ENCODE data around the gene WWP2. TPM values are rescaled to one million over a fixed set of nuclear protein-coding genes. Genes with fewer than 3 reads are reported as not detected.

The WWP2 gene
- total RNA-seq, 1 donor from 2014 or later = 38.8 TPM

- Mint-ChIP-seq H3K27me3 (no peaks in the 10 kb centered on the region), H3K9me3 (no peaks in the 10 kb centered on the region), H3K27ac (no peak overlapping the region), H3K4me1 (ENCODE audit: unreplicated experiment) (peaks cover 20% of the 10 kb centered on the region), H3K4me3 (no peak overlapping the region), H3K36me3 (peaks cover 17% of the 10 kb centered on the region)
- no peak for DNase-seq (ENCODE audit: extremely low spot score, unreplicated experiment)
- no peak for TF ChIP-seq CTCF (conservative IDR thresholded peaks at IDR 0.05)
These were observed 77.1 kb downstream of the WWP2 start for GRCh38 chr16:69839240-69839688.

- DNase-seq (ENCODE audit: extremely low spot score, unreplicated experiment) = no peak
- Mint-ChIP-seq H3K9me3 (no peaks in the 10 kb centered on the region), H3K27ac (no peak overlapping the region), H3K4me3 (no peak overlapping the region), H3K27me3 (no peaks in the 10 kb centered on the region), H3K4me1 (ENCODE audit: unreplicated experiment) (peaks cover 20% of the 10 kb centered on the region), H3K36me3 (peaks cover 17% of the 10 kb centered on the region)
- TF ChIP-seq CTCF (conservative IDR thresholded peaks at IDR 0.05) = no peak
These were observed 77.8 kb downstream of the WWP2 start for GRCh38 chr16:69839798-69840409.

- no peak for TF ChIP-seq CTCF (conservative IDR thresholded peaks at IDR 0.05)
- Mint-ChIP-seq H3K4me3 (no peak overlapping the region), H3K27ac (no peak overlapping the region), H3K36me3 (peaks cover 17% of the 10 kb centered on the region), H3K27me3 (no peaks in the 10 kb centered on the region), H3K9me3 (no peaks in the 10 kb centered on the region), H3K4me1 (ENCODE audit: unreplicated experiment) (peaks cover 20% of the 10 kb centered on the region)
- no peak for DNase-seq (ENCODE audit: extremely low spot score, unreplicated experiment)
These were observed 78.8 kb downstream of the WWP2 start for GRCh38 chr16:69840975-69841374.

- peaks cover 12% of the 10 kb centered on the region for H3K36me3 Mint-ChIP-seq
- no peak for TF ChIP-seq CTCF (conservative IDR thresholded peaks at IDR 0.05)
- DNase-seq (ENCODE audit: extremely low spot score, unreplicated experiment) = no peak
These were observed 82.3 kb downstream of the WWP2 start for GRCh38 chr16:69844441-69844840.

GRCh38 chr16:69845181-69845580 lies 83.0 kb downstream of the WWP2 start:
- H3K4me1 Mint-ChIP-seq (ENCODE audit: unreplicated experiment) = peaks cover 15% of the 10 kb centered on the region
- H3K27ac Mint-ChIP-seq = no peak overlapping the region
- no peak for DNase-seq (ENCODE audit: extremely low spot score, unreplicated experiment)
- no peaks in the 10 kb centered on the region for H3K27me3 Mint-ChIP-seq
- no peak overlapping the region for H3K4me3 Mint-ChIP-seq
- peaks cover 12% of the 10 kb centered on the region for H3K36me3 Mint-ChIP-seq
- H3K9me3 Mint-ChIP-seq = no peaks in the 10 kb centered on the region
- no peak for TF ChIP-seq CTCF (conservative IDR thresholded peaks at IDR 0.05)

More at GRCh38 chr16:69844441-69844840, 82.3 kb downstream of the WWP2 start:
- Mint-ChIP-seq H3K4me3 (no peak overlapping the region), H3K9me3 (no peaks in the 10 kb centered on the region), H3K4me1 (ENCODE audit: unreplicated experiment) (peaks cover 21% of the 10 kb centered on the region), H3K27ac (no peak overlapping the region), H3K27me3 (no peaks in the 10 kb centered on the region)
